PC-3 (cell line): Measurements from ENCODE around the gene IQCK. TPM values are rescaled to one million over a fixed set of nuclear protein-coding genes. Genes with fewer than 3 reads are reported as not detected.
A peak's percentile ranks its signal among the peaks of the same experiment; 100 is the strongest.

Source experiments
- ATAC-seq: fragments of 200-7000 bp; cut with Tn5 transposase; 2 replicates; pipeline ENCODE4 v1.9.1; 2020; ENCODE audit warnings: mild to moderate bottlenecking, moderate library complexity
- BruUV-seq: library from RNA; stranded (reverse); fragments of 400-500 nt; replicated peaks from 2 replicates; lab custom pipeline; 2021; lab: Mats Ljungman, UMichigan
- CTCF ChIA-PET: fragments of 300-600 bp; sonication (Branson Sonifier 250); formaldehyde crosslinking; loops from one replicate; lab custom pipeline; 2022; ENCODE audit warnings: antibody characterized with exemption; lab: Charles Lee
- POLR2A ChIA-PET: fragments of 300-600 bp; sonication (Branson Sonifier 250); formaldehyde crosslinking; loops from one replicate; lab custom pipeline; 2022; ENCODE audit warnings: antibody characterized with exemption; ENCODE audit not compliant: unreplicated experiment; lab: Charles Lee
- DNase-seq: peaks from one replicate; pipeline ENCODE4 v3.0.0-alpha.2; 2015
- H2AFZ ChIP-seq: fragments of 300-600 bp; sonication (generic); 2 replicates; pipeline ENCODE4 v1.6.0; 2016; ENCODE audit warnings: antibody characterized with exemption, low read length
- H3F3A ChIP-seq: fragments of 300-600 bp; sonication (generic); one replicate; pipeline ENCODE4 v1.6.0; 2017; ENCODE audit warnings: antibody characterized with exemption, low read length, control low read depth, mild to moderate bottlenecking; ENCODE audit not compliant: unreplicated experiment
- H3K27ac ChIP-seq: fragments of 300-600 bp; sonication (generic); 2 replicates; pipeline ENCODE4 v1.5.1; 2016; ENCODE audit warnings: mild to moderate bottlenecking, low read length
- H3K27me3 ChIP-seq: fragments of 300-600 bp; sonication (generic); 2 replicates; pipeline ENCODE4 v1.6.1; 2016; ENCODE audit warnings: low read length, mixed read lengths
- H3K36me3 ChIP-seq: fragments of 300-600 bp; sonication (generic); 2 replicates; pipeline ENCODE4 v1.6.1; 2016; ENCODE audit warnings: low read depth, mixed run types, low read length, mixed read lengths
- H3K4me1 ChIP-seq: fragments of 300-600 bp; sonication (generic); 2 replicates; pipeline ENCODE4 v1.5.1; 2016; ENCODE audit warnings: low read length; ENCODE audit not compliant: insufficient read depth
- H3K4me2 ChIP-seq: fragments of 300-600 bp; sonication (generic); 2 replicates; pipeline ENCODE4 v1.6.0; 2016; ENCODE audit warnings: low read length
- H3K4me3 ChIP-seq: fragments of 300-600 bp; sonication (generic); 2 replicates; pipeline ENCODE4 v1.5.1; 2016; ENCODE audit warnings: mild to moderate bottlenecking, low read length, mixed read lengths
- H3K79me2 ChIP-seq: fragments of 300-600 bp; sonication (generic); 2 replicates; pipeline ENCODE4 v1.6.1; 2017; ENCODE audit warnings: low read length, mixed read lengths
- H3K9ac ChIP-seq: fragments of 300-600 bp; sonication (generic); 2 replicates; pipeline ENCODE4 v1.6.0; 2016; ENCODE audit warnings: mild to moderate bottlenecking, low read length
- H3K9me2 ChIP-seq: fragments of 300-600 bp; sonication (generic); replicated peaks from 2 replicates; pipeline ENCODE4 v1.6.1; 2016; ENCODE audit warnings: mixed run types, low read length, mixed read lengths
- H3K9me3 ChIP-seq: fragments of 300-600 bp; sonication (generic); 2 replicates; pipeline ENCODE4 v1.6.1; 2016; ENCODE audit warnings: low read length, mixed read lengths
- H4K20me1 ChIP-seq: fragments of 300-600 bp; sonication (generic); 2 replicates; pipeline ENCODE4 v1.6.1; 2016; ENCODE audit warnings: low read length, mixed read lengths
- EZH2 ChIP-seq: fragments of 300-600 bp; sonication (generic); IDR thresholded peaks from one replicate; pipeline ENCODE4 v1.6.1; 2017; ENCODE audit warnings: antibody characterized with exemption, mild to moderate bottlenecking, low read length; ENCODE audit not compliant: unreplicated experiment
- EZH2phosphoT487 ChIP-seq: fragments of 300-600 bp; sonication (generic); IDR thresholded peaks from 2 replicates; pipeline ENCODE4 v1.6.1; 2018; ENCODE audit warnings: mild to moderate bottlenecking, antibody characterized with exemption, low read length, borderline replicate concordance
- intact Hi-C: fragments of 100-400 bp; cut with micrococcal nuclease; formaldehyde crosslinking; loops from 2 replicates; pipeline ENCODE4 v1.9.0; 2023
- total RNA-seq: library from RNA; depleted of rRNA; stranded (reverse); fragments of >200 nt; gene quantifications from 2 replicates; pipeline ENCODE4 v1.2.3, GENCODE V29; 2014
- TF ChIP-seq, protein P1 (sequence below): fragments of 300-600 bp; sonication (generic); conservative IDR thresholded peaks from 2 replicates; pipeline ENCODE4 v1.5.1; 2017; ENCODE audit warnings: antibody characterized with exemption, low read depth, mild to moderate bottlenecking, low read length

Gene IQCK
- total RNA-seq, 1 experiment from 2014 or later, result 8.9 TPM

DNA sequence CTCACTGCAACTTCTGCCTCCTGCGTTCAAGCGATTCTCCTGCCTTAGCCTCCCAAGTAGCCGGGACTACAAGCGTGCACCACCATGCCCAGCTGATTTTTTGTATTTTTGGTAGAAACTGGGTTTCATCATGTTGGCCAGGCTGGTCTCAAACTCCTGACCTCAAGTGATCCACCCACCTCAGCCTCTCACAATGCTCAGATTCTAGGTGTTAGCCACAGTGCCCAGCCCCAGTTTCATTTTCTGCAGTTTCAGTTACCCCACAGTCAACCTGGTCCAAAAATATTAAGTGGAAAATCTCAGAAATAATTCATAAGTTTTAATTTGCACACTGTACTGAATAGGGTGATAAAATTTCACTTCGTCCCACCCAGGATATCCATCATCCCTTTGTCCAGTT, 28.7 kb upstream of the IQCK start:
- no peaks in the 10 kb centered on the region for H4K20me1 ChIP-seq
- no peak overlapping the region for H3K9ac ChIP-seq
- no peaks in the 10 kb centered on the region for H3K9me2 ChIP-seq
- H3K36me3 ChIP-seq, result no peaks in the 10 kb centered on the region
- H3F3A ChIP-seq, result no peaks in the 10 kb centered on the region
- no TSS peak for BruUV-seq
- H3K79me2 ChIP-seq, result no peaks in the 10 kb centered on the region
- TF ChIP-seq EZH2, result no peak
- no peak for TF ChIP-seq EZH2phosphoT487
- TF ChIP-seq, protein P1, sequence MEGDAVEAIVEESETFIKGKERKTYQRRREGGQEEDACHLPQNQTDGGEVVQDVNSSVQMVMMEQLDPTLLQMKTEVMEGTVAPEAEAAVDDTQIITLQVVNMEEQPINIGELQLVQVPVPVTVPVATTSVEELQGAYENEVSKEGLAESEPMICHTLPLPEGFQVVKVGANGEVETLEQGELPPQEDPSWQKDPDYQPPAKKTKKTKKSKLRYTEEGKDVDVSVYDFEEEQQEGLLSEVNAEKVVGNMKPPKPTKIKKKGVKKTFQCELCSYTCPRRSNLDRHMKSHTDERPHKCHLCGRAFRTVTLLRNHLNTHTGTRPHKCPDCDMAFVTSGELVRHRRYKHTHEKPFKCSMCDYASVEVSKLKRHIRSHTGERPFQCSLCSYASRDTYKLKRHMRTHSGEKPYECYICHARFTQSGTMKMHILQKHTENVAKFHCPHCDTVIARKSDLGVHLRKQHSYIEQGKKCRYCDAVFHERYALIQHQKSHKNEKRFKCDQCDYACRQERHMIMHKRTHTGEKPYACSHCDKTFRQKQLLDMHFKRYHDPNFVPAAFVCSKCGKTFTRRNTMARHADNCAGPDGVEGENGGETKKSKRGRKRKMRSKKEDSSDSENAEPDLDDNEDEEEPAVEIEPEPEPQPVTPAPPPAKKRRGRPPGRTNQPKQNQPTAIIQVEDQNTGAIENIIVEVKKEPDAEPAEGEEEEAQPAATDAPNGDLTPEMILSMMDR, result no peak
- no peaks in the 10 kb centered on the region for H3K9me3 ChIP-seq
- H3K27me3 ChIP-seq, result no peaks in the 10 kb centered on the region
- H3K4me2 ChIP-seq, result no peak overlapping the region
- no peak overlapping the region for H2AFZ ChIP-seq
- ChIA-PET CTCF (no interaction called here), POLR2A (no interaction called here)
- no peak overlapping the region for H3K27ac ChIP-seq
- ATAC-seq, result no peak
- no peak overlapping the region for H3K4me3 ChIP-seq
- intact Hi-C loops, result no loop called here
- H3K4me1 ChIP-seq, result peaks cover 8% of the 10 kb centered on the region
- no peak for DNase-seq

DNA sequence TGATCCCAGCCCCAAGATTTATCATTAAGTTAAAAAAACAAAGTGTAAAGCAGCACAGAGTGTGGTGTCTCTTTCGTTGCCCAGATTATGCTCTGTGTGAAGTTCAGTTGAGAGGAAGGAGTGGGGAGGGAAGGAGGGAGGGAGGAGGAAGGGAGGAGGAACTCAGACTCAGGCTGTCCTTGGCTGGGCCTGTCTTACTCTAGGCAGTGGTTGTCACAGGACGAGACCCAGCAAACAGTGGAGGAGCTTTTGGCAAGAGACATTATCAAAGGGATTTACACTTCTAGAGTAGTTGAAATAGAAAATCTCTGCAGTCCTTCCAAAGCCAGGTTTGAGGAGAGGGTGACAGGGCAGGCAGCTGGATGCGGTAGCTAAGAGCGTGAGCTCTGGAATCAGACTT, 27.9 kb upstream of the IQCK start:
- Histone ChIP-seq H3F3A (no peaks in the 10 kb centered on the region), H3K79me2 (no peaks in the 10 kb centered on the region), H3K4me1 (peaks cover 8% of the 10 kb centered on the region), H3K36me3 (no peaks in the 10 kb centered on the region), H3K4me3 (no peak overlapping the region), H4K20me1 (no peaks in the 10 kb centered on the region), H3K4me2 (no peak overlapping the region), H2AFZ (no peak overlapping the region), H3K9me2 (no peaks in the 10 kb centered on the region), H3K9me3 (no peaks in the 10 kb centered on the region), H3K27me3 (no peaks in the 10 kb centered on the region), H3K9ac (no peak overlapping the region), H3K27ac (no peak overlapping the region)
- intact Hi-C loops, result no loop called here
- TF ChIP-seq EZH2, result no peak
- TF ChIP-seq, protein P1, result no peak
- no peak for TF ChIP-seq EZH2phosphoT487
- no peak for DNase-seq
- ATAC-seq, result no peak
- ChIA-PET POLR2A (no interaction called here), CTCF (no interaction called here)
- no TSS peak for BruUV-seq

DNA sequence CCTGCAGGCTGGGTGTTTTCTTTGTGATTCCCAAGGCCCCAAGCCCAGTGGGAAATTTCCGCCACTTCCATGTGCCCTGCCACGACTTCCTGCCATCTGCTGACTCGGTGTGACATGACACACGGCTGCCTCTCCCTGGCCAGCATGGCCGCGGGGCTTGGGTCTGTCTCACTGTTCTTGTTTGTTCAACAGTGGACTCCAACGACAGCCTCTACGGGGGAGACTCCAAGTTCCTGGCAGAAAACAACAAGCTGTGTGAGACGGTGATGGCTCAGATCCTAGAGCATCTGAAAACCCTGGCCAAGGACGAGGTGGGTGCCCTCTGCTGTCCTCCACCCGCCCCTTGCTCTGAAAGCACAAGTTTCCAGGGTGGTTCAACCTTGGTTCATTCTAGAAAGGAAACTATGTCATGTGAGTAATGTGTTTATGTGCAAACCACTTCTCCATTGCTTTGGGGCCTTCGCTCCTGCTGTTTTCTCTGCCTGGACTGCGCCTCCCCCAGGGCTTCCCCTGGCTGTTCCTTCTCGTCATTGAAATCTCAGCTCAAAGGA, 26.8 kb upstream of the IQCK start:
- no TSS peak for BruUV-seq
- intact Hi-C loops, result no loop called here

More for the DNA sequence above, 26.8 kb upstream of the IQCK start:
- H3K36me3 ChIP-seq, result no peaks in the 10 kb centered on the region
- peaks cover 12% of the 10 kb centered on the region for H3K4me1 ChIP-seq
- ATAC-seq, result peak; percentile 77
- peak overlapping the region; percentile 54; the same call in 1 of the 2 replicates for H2AFZ ChIP-seq
- TF ChIP-seq EZH2phosphoT487, result no peak
- TF ChIP-seq, protein P1, result no peak
- no peak for TF ChIP-seq EZH2
- CTCF ChIA-PET, result no interaction called here
- no peak overlapping the region for H3K4me3 ChIP-seq
- H3K27me3 ChIP-seq, result no peaks in the 10 kb centered on the region
- POLR2A ChIA-PET, result no interaction called here
- no peaks in the 10 kb centered on the region for H3K9me3 ChIP-seq
- peak; percentile 53 for DNase-seq
- 0 out of 2 replicates have a peak overlapping the region, but pooled peaks have one; percentile 2 for H3K4me2 ChIP-seq
- no peaks in the 10 kb centered on the region for H3K79me2 ChIP-seq
- H3K9me2 ChIP-seq, result no peaks in the 10 kb centered on the region
- H4K20me1 ChIP-seq, result no peaks in the 10 kb centered on the region
- no peak overlapping the region for H3K9ac ChIP-seq
- peak overlapping the region; percentile 32 for H3K27ac ChIP-seq
- no peaks in the 10 kb centered on the region for H3F3A ChIP-seq
